Right ventricle myocardium superior (tissue), 1 donor: ENCODE results near the gene ELOA. TPM values are rescaled to one million over a fixed set of nuclear protein-coding genes. Genes with fewer than 3 reads are reported as not detected.
"Not testable (repeated sequence)": the region's sequence is repeated elsewhere in the genome, so short reads cannot be mapped to it uniquely, and the experiment has no call there.

Source experiments
- ATAC-seq: fragments of 200-7000 bp; cut with Tn5 transposase; one replicate; pipeline ENCODE4 v1.9.1; 2020; ENCODE audit warnings: mild to moderate bottlenecking; ENCODE audit not compliant: poor library complexity
- DNase-seq: peaks from one replicate; pipeline ENCODE4 v3.0.0-alpha.2; 2020
- intact Hi-C: fragments of 100-400 bp; cut with DNase I; formaldehyde crosslinking; loops from one replicate; pipeline ENCODE4 v1.11.2; 2022
- total RNA-seq: library from RNA; stranded (reverse); fragmentation: NEBNext Ultra II Directional; extraction: Animal tissue kit (Norgen Biotek cat#: 25700); gene quantifications from one replicate; pipeline ENCODE4 v1.2.1, GENCODE V29; 2021
- donor health status: DM: no; HTN: yes; CAD: no; lungs with severe emphysema.

ELOA gene
- total RNA-seq, 1 donor from 2014 or later: 34.5 TPM

DNA sequence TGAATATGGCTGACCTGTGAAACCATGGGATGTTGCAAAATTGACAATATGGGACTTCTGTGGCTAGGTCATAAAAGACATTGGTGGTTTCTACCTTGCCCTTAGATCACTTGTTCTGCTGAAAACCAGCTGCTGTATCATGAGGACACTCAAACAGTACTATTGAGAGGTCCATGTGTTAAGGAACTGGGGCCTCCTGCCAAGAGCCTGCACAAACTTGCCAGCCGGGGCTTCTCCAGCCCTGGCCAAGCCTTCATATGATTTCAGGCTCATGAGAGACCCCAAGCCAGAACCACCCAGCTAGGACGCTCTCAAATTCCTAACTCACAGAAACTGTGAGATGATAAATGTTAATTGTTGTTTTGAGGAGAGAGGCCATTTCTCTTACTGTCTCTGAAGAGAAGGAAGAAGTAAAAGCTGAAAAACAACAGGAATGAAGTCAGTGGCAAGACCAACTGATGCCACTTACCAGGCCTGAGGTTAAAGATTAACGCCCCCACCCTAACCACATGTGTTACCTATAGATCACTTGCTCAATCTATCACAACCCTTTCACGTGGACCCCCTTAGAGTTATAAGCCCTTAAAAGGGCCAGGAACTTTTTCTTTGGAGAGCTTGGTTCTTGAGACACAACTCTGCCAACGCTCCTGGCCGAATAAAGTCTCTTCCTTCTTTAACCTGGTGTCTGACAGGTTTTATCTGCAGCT, 31.1 kb downstream of the ELOA start:
- DNase-seq (no peak), ATAC-seq (no peak)
- intact Hi-C loops: loop anchor here (5.0 kb wide), 1 partner anchor 93 kb away; the partner anchor contains the start of gene FUCA1

DNA sequence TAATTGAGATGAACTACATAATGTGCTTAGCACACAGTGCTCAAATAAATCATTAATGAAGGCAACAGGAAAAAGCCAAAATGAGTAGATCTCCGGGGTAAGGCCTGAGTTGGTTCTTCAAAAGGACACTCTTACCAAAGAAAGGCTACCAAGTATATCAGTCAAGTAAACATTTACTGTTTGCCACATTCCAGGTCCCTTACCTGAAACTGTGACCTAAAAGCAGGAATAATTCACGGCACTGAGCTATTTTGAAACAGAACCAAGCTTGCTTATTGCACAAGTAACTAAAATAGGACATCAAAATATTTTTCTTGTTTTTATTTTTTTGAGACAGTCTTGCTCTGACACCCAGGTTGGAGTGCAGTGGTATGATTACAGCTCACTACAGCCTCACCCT, 32.9 kb downstream of the ELOA start:
- intact Hi-C loops: no loop called here
- no peak for ATAC-seq

DNA sequence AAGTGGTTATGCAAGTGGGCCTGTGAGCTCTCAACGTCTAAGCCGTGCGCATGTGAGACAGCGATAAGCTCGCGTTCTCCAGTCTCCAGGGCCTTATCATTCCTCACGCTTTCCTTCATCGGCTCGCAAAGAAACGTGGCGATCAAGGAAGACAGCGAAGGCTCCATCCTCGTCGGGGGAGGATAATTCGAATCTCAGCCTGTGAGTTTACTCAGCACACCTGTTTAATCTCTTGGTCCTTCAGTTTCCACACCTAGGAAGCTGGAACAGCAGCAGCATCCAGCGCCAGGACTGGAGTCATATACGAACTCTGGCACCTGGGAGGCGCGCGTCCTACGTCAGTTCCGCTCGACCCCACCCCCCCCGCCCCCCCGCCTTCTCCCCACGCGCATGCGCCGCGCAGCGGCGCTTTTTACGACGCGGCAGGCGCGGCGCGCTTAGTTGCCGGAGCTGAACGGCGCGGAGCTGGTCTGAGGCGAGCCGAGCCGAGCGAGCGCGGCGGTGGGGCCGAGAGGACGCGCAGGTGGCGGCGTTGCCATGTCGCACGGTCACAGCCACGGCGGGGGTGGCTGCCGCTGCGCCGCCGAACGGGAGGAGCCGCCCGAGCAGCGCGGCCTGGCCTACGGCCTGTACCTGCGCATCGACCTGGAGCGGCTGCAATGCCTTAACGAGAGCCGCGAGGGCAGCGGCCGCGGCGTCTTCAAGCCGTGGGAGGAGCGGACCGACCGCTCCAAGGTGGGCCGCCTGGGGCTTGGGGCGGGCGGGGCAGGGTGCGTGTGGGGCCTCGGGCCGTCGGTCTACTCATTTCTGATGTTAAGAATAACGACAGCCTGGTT, 34.9 kb downstream of the ELOA start, which contains the start of gene PITHD1:
TSS of gene PITHD1 (plus strand) at position 440 of the 836 bp plus-strand sequence. CDS start at position 538, 98 bp downstream.
- intact Hi-C loops: no loop called here
- ATAC-seq: peak; percentile 93
- peak; percentile 90 for DNase-seq

More for the DNA sequence above, 32.9 kb downstream of the ELOA start:
- no peak for DNase-seq

DNA sequence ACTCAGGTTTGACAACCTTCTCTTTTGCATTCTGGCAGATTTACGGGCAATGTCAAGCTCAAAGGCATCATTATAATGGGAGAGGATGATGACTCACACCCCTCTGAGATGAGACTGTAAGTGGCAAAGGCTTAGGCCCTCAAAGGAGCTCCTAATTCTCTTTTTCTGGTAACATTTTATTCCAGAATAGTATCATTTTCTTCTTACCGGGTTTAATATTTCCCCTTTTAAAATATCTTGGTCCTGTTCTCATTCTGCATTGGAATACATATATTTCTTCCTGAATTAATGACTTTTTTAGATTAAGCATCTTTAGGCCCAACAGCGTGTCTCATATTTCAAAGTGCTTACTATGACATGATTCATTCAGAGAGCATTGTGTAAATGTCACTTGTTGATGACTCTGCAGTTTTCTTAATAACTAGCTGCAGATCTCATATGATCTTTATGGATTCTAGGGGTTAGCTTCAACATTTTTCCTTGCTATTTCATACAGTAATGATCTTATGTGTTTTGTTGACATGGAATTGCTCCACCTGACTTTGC, 36.6 kb downstream of the ELOA start:
- ATAC-seq (no peak), DNase-seq (no peak)
- intact Hi-C loops: no loop called here

DNA sequence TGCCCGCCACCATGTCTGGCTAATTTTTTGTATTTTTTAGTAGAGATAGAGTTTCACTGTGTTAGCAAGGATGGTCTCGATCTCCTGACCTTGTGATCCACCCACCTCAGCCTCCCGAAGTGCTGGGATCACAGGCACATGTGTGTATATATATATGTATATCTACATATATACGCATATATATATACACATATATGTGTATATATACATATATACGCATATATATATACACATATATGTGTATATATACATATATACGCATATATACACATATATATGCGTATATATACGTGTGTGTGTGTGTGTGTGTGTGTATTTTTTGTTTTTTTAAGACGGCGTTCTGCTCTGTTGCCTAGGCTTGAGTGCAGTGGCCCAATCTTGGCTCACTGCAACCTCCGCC, 39.9 kb downstream of the ELOA start:
- intact Hi-C loops, DNase-seq, ATAC-seq: not testable (repeated sequence)

DNA sequence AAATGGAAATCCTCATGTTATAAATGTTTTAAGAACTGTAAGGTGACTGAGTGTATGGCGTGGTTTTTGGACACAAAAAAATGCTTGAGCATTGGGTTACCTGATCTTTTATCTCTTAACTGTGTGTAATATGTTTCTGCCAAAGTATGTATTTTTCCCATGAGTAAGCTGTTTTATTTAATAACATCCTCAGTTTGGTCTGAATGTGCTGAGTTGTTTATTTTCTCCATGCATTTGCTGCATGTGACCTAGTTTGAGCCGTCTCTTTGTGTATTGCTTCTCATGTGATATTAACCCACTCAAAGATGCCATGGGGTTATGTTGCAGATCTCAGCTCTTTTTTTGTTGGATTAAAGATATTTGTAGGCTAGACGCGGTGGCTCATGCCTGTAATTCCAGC, 41.6 kb downstream of the ELOA start:
- ATAC-seq (no peak), DNase-seq (no peak)

DNA sequence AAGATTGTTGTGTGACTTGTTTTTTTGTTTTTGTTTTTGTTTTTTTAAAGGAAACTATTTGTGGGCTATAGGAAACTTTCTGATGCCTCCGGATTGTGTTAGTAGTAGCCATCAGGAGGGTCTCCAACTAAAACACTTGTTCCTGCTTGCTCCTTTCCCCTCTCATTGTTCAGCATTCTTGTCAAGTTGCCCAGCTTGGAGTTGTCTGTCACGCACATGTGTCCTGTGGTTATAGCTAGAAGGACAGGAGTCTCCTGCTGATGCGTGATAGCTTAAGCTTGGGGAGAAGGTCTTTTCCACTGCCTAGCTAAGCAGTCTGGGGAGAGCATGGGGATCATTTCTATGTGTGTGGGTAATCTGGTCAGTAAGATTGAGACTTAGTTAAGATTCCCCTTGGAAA, 44.4 kb downstream of the ELOA start:
- intact Hi-C loops: no loop called here
- no peak for ATAC-seq
- no peak for DNase-seq

More for the DNA sequence above, 41.6 kb downstream of the ELOA start:
- intact Hi-C loops: no loop called here

DNA sequence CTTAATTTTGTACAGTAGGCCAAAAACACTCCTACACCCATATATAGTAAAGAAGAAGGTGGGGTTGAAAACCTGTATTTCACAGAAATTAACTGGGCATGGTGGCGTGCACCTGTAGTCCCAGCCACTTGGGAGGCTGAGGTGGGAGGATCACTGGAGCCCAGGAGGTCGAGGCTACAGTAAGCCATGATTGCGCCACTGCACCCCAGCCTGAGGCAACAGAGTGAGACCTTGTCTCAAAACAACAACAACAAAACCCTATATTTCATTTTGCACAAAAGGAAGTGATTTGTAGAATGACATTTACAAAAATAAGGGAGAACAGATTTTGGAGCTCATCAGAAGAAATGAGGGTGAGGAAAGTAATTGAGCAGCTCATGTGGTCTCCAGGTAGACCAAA, 45.4 kb downstream of the ELOA start:
- no peak for DNase-seq
- ATAC-seq: no peak
- intact Hi-C loops: no loop called here

DNA sequence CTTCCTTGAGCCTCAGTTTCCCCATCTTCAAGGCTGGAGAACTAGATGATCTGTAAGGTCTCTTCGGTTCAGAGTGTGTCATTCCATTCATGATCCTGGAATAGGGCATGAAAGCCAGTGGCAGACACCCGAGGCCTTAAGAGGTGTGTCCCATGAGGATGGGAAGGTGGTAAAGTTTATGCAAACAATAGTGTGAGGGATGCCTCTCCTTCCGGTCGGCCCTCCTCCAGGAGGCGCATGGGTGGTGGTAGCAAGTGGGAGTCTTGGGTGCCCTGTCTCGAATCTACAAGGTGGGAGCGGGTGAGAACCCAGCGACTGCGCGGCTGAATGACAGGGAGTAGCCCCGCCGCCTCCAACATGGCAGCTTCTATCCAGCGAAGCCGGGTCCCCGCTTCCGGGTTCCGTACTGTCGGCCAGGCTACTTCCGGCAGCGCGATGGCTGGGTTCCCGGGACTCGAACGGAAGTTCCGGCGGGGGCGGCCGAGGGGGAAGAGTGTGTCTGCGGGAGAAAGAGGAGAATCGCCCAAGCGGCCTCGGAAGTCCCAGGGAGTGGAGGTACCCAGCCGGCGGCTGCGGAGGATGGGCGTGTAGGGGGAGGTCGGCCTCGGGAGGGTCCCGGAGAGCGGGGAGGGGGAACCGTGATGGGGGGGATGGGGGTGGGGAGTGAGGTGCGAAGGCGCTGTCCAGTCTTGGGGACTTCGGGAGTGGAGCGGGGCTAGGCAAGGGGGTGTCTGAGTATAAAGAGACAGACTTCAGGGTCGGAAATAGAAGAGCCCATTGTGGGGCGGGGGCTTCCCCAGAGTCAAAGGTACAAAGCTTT, 47.6 kb downstream of the ELOA start, which contains the start of gene LYPLA2:
TSS of gene LYPLA2 (plus strand) at position 450 of the 820 bp plus-strand sequence. CDS start 1,538 bp downstream, outside the sequence.
- DNase-seq (peak; percentile 97), ATAC-seq (peak; percentile 93)
- intact Hi-C loops: no loop called here

DNA sequence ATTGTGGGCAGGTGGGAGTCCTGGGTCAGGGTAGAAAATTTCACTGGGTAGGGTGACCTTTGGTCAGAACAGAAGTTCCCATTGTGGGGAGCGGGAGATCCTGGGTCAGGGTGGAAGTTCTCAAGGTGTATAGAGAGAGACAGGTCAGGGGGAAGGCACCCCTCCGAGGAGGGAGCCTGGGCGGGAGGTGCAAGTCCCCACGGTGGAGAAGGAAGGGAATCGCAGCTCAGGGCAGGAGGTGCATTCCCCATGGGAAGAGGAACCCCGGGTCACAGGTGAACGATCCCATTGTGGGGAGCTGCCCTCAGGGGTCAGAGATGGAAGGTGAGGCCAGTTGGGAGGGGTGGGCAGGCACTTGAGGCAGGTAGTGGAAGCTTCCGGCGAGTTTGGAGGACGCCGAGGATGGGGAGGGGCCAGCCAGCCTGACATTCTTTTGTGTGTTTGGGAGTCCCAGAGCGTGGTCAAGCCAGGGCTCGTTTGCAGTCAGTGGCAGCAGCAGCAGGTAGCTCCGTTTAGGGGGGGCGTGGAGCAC, 48.3 kb downstream of the ELOA start:
- intact Hi-C loops: no loop called here
- ATAC-seq (peak; percentile 2), DNase-seq (no peak)

DNA sequence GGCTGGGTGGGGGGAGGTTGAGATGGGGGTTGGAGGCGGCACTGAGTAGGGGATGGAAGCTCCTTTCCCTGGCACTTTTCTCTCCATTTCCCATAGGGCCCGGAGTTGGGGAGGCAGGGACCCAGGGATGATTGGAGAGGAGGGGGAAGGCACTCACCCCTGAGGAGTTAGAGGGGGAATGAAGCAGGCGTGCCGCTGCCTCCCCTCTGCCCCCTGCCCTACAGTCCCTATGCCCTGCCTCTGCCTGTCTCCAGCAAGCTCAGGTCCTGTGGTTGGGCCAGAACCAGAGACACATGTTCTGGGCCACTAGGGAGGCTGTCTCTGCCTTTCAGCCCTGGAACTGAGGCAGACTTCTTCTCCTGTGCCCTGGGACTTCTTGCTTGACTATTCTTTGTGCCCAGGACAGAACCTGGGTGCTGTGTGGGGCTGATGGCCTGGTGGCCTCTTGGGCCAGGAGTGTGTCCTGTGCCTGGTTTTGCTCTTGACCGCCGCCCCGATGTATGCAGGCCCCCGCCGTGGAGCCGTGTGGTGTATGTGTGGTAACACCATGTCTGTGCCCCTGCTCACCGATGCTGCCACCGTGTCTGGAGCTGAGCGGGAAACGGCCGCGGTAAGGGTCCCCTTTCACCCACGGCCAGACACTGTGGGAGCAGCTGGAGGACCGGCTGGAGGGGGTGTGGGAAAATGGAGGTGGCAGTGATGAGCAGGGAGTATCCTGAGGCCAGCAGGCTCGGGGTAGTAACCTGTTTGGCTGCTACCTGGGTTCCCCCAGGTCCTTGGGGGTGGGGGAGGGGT, 49.1 kb downstream of the ELOA start:
- no peak for DNase-seq
- intact Hi-C loops: no loop called here

DNA sequence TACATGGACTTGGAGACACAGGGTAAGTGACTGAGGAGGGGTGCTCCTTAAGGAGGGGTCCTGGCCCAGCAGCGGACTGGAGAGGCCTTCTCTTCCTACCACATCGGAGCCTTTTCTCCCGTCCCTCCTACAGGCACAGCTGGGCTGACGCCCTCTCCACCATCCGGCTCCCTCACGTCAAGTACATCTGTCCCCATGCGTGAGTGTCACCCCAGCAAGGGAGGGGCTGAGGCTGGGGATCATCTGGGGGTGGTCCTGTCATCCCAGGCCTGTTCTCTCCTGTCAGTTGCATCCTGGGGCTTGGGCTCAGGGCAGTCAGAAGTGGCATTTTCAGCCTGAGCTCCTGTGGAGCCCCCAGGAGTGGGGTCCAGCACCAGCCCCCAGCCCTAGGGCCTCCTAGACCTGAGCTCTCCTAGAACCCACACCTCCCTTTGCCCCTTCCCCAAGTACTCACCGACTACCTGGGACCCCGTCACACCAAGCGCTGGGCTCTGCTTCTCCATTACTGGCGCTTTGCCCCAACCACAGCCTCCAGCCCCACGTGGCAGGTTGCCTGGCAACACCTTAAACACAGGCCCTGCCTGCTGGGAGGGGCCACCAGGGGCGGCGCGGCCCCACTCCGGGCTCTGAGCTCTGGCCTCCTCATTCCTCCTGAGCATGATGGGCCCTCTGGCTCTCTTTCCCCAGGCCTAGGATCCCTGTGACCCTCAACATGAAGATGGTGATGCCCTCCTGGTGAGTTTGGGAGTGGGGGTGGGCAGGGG, 49.9 kb downstream of the ELOA start:
- intact Hi-C loops: no loop called here
- no peak for DNase-seq
- ATAC-seq: peak; percentile 12

More for the DNA sequence above, 49.1 kb downstream of the ELOA start:
- ATAC-seq: no peak

DNA sequence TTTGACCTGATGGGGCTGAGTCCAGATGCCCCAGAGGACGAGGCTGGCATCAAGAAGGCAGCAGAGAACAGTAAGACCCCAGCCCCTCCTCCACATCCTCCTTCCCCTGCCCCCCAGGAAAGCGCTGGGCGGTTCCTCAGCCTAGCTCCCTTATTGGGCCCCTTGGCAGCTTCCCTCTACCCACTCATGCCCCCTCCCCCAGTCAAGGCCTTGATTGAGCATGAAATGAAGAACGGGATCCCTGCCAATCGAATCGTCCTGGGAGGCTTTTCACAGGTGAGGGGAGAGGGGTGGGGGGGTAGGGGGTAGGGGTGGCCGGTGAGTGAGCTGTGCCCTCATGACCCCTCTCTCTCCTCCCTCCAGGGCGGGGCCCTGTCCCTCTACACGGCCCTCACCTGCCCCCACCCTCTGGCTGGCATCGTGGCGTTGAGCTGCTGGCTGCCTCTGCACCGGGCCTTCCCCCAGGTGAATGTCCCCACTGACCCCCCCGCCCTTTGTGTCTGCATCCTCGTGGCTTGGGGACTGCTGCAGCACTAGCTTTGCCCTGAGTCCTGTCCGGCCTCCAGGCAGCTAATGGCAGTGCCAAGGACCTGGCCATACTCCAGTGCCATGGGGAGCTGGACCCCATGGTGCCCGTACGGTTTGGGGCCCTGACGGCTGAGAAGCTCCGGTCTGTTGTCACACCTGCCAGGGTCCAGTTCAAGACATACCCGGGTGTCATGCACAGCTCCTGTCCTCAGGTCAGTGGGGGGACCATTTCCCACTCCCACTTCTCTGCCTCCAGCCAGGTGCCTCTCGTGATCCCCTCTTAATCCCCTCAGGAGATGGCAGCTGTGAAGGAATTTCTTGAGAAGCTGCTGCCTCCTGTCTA, 50.8 kb downstream of the ELOA start:
- DNase-seq (no peak), ATAC-seq (no peak)
- intact Hi-C loops: no loop called here

DNA sequence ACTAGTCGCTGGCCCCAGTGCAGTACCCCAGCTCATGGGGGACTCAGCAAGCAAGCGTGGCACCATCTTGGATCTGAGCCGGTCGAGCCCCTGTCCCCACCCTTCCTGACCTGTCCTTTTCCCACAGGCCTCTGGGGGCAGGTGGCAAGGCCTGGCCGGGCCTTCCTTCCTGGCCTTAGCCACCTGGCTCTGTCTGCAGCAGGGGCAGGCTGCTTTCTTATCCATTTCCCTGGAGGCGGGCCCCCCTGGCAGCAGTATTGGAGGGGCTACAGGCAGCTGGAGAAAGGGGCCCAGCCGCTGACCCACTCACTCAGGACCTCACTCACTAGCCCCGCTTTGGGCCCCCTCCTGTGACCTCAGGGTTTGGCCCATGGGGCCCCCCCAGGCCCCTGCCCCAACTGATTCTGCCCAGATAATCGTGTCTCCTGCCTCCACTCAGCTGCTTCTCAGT, 51.5 kb downstream of the ELOA start:
- intact Hi-C loops, ATAC-seq, DNase-seq: not testable (repeated sequence)

DNA sequence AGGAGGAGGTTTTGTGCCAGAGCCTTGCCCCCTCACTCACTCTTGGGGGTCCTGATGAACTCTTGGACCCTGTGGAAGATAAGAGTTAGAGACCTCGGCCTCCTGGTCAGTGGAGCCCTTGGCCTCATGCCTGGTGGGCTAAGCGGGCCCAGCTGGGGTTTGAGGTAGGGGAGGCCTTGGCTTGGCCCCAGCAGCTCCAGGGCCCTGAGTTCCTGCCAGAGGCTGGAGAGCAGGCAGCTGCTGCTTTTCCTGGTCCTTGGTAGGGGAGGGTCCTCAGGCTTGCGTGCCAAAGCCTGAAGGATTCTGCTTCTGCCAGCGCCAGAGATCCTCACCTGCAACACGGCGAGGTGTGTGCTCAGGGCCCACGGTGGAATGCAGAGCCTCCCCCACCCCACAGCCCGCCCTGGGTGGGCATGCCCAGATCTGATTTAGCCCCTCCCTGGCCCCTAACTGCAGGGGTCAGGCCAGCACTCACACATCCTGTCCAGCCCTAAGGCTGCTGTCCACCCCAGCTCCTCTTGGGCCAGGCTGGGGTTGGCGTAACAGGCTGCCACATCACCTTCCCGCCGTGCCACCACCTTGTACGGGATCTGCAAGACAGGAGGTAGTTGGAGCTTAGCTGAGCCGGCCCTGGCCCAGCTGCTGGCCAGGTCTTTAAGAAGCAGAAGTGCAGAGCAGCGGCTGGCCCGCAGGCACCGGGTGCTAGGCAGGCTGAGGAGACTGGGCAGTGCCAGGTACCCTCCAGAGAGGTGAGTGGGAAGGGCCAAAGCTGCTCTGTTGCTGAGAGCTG, 52.6 kb downstream of the ELOA start:
- intact Hi-C loops: no loop called here
- no peak for ATAC-seq
- no peak for DNase-seq
